HG03280 (cell line): Measurements from ENCODE around the gene MUL1.
A peak's percentile ranks its signal among the peaks of the same experiment; 100 is the strongest.

Experiments used
- ATAC-seq: cut with Tn5 transposase; IDR thresholded peaks from one replicate; pipeline ENCODE4 v1.9.1; 2021; ENCODE audit warnings: mild to moderate bottlenecking, moderate library complexity; ENCODE audit not compliant: unreplicated experiment

Gene MUL1, protein sequence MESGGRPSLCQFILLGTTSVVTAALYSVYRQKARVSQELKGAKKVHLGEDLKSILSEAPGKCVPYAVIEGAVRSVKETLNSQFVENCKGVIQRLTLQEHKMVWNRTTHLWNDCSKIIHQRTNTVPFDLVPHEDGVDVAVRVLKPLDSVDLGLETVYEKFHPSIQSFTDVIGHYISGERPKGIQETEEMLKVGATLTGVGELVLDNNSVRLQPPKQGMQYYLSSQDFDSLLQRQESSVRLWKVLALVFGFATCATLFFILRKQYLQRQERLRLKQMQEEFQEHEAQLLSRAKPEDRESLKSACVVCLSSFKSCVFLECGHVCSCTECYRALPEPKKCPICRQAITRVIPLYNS

DNA sequence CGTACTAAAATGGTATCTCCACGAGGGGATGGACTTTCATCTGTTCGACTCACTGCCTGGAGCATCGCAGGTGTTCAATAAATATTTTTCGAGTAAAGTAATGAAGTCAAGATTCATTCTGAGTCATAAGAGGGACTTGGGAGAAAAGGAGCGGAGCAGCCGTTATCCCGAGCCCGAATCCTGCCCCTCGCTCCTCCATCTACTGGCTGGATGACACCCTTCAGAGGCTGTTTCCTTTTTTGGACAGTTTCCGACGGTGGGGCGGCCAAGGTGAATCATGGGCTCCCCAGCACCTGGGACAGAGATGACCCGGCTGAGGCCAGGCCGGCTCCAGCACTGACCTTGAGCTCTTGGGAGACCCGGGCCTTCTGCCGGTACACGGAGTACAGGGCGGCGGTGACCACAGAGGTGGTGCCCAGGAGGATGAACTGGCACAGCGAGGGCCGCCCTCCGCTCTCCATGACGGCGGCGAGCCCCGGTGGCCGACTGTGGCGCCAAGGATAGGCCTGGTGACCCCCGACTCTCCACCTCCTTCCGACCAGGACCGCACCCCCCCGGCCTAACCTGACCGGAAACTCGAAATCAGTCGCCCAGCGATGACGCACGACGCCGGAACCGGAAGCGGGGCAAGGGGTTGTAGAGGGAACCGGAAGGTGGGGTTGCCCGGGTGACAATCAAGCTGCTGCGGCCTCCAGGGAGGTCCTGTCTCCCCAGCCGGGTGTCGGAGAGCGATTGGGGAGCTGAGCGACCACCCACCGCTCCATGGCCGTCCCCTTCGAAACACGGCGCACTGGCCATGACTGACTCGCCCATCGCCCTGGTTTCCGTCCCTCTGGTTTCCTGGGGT is at the start of gene MUL1:
TSS of gene MUL1 (minus strand) at position 588 of the 847 bp plus-strand sequence. CDS start at position 461, 127 bp downstream.
- peak; percentile 93 for ATAC-seq

DNA sequence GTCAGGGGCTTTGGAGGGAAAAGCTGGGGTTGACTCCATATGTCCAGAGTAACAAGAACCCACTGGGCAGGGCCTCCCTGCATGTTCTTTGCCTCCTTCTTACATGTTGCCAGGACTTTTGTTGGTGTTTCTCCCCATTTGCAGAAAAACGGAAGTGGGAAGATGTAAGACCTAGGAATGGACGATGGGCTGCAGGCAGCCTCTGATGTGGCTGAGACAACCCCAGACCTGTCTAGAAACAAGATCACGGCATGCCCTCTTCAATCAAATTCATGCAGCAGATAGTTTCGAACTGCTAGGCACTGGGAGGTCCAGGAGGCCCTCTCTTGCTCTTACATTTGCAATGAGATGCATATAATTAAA is 47.8 kb upstream of the MUL1 start:
- no peak for ATAC-seq

DNA sequence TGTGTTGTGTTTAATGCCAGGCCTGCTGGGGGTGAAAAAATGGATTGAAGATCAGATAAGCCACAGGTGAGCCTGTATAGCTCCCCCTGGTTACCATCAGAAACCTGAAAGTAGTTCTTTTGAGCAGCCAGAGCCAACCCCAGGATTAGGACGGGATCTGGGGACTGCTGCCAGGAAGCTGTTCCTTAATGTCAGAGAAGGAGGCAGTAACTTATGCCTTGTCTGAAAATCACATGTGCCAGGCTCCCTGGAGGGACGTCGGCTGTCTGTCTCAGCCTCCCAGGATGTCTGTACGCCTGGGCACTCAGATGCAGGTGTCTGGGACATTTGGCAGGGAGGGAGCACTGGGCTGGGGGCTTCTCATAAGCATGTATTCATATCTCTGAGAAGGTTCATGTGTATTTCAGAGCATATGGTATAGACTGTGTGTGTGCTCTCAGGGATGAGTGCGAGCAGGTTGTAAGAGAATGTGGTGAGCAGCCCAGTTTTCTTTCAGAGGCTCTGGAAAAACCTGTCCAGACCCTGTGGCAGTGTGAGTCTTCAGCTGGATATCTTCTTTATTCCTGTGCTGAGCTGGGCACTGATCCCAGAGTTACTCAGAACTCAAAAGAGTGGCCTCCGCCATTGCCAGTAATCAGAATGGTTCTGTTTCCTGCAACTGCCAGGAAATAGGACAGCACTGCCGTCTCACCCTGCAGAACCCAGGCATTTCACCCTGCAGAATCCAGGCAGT is 47.2 kb upstream of the MUL1 start:
- no peak for ATAC-seq

DNA sequence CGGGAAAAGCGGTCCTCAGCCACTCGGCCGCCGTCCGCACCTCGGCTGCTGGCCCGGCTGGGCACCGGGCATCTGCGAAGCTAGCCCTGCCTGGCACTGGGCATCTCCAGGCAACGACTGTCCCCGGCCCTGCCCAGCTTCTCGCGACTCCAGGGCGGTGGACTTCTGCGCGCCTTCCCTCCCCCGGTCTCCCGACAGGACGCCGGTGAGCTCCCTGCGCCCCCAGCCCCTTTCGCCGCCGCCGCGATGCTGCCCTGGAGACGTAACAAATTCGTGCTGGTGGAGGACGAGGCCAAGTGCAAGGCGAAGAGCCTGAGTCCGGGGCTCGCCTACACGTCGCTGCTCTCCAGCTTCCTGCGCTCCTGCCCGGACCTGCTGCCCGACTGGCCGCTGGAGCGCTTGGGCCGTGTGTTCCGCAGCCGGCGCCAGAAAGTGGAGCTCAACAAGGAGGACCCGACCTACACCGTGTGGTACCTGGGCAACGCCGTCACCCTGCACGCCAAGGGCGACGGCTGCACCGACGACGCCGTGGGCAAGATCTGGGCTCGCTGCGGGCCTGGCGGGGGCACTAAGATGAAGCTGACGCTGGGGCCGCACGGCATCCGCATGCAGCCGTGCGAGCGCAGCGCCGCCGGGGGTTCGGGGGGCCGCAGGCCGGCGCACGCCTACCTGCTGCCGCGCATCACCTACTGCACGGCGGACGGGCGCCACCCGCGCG is 44.9 kb upstream of the MUL1 start:
- ATAC-seq, result no peak

DNA sequence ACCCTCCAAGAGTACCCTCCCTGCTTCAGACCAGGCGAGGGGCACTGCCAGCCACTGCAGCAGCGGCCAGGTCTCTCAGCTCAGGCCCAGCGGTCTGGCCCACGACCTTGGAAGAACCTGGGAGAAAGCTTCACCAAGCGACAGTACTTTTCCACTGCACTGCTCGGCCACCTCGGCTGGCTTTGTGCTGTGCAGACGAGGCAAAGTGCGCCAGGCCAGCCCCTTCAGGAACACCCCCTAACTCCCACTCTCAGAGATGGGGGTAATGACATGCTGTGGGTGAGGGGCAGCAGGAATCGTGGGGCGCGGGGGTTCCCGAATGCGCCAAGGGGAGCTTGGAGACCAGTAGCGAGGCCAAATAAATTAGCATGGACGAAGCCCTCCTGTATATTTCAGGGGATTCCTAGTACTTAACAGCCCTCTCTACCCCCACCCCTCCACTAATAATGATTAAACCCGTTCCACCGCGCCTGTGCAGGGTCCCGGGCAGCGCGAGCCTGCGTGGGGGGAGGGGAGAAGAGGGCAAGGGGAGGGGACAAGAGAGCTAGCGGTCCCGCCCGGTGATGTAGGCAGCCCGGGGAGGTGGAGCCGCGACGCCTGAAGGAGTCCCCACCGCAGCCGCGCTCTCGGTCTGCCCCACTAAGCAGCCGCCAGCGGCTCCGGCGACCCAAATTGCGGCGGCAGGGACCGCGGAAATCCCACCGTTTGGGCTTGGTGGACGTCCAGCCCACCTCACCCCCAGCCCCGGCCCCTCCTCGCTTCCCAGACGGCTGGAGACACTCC is 44.2 kb upstream of the MUL1 start, which contains the start of gene FAM43B:
TSS of gene FAM43B (plus strand) at position 629 of the 783 bp plus-strand sequence. CDS start 401 bp downstream, outside the sequence.
- ATAC-seq, result no peak

DNA sequence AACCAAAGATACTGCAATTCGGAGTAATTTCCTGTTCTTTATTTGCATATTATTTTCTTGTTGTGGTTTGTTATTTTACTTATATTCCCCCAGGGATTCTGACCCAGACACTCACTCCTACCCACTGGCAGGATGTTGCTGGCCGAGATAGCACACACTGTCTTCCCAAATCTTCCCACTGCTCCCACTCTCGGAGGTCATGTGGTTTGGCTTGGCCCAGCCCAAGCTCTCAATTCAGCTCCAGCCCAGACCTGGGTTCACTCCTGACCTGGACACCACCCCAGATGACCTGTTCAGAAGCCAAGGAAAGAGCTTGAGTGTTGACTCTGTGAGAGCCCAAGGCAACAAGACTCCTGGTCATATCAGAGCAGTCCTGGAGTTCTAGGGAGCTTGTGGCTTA is 43.2 kb upstream of the MUL1 start:
- ATAC-seq, result no peak

DNA sequence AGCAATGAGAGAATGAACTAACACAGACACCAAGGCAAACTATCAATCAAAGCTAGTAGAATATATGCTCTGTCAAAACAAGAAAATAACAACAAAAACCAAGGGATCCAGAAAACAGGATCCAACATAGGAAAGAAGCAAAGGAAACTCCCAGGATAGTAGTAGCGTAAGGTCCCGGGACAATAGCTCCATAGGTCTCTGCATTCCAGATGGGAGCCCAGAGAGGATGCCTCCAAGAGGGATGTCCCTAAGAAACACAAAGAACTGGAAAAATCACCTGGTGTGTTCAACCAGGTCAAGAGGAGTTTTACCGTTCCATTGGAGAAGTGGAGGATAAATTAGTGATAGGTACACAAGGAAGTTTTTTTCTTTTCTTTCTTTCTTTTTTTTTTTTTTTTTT is 38.7 kb upstream of the MUL1 start:
- no peak for ATAC-seq

DNA sequence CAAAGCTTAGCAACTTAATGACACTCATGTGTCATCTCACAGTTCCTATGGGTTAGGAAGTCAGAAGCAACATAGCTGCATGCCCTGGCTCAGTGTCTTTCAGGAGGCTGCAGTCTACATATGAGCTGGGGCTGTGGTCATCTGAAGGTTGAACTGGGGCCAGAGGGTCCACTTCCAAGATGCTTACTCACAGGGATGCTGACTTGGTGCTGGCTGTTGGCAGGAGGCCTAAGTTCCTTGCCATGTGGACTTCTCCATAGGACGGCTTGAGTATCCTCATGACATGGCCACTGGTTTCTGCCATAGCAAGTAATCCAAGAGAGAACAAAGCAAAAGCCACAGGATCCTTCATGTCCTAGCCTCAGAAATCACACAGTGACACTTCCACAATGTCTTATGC is 32.3 kb upstream of the MUL1 start:
- no peak for ATAC-seq

DNA sequence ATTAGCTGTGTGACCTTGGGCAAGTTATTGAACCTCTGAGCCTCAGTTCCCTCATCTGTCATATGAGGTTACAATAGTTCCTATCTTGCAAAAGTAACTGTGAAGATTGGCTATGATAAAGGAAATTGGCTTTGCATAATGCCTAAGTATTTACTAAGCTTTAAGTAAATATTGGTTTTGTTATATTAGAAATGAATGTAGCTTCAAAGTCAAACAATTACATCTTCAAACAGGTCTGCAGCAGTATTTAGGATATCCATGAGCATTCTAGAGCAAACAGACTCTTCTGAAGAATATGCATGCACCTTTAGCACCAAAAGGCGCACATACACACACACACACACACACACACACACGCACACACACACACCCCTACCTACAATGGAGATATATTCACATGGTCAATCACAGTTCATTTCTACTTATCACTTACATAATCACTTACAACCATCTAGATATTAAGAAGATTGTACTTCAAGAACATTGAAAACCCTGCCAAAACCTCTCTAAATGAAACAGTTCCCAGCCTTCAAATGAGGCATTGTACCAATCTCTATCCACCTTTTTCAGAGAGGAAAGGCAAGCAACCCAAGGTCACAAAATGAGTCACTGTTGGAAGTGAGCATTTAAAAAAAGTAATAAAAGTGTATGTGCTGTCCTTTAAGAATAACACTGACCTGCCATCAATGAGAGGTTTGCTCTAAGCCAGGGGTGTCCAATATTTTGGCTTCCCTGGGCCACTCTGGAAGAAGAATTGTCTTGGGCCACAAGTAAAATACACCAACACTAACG is 31.0 kb upstream of the MUL1 start:
- no peak for ATAC-seq

DNA sequence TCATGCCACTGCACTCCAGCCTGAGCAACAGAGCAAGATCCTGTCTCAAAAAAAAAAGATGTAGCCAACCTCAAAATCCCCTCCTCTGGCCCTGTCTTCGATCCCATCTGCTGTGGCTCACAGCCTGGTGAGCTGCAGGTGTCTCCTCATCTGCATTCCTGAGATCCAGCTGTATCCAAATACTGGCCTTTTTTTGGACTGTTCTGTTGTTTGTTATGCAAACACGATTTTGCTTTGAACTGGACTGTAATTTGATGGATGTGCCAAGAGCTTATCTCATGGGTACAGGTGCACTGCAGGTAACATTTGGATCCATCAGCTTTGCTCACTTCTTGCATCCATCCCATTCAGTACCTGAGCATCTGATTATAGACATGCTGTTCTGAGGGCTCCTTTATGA is 30.3 kb upstream of the MUL1 start:
- ATAC-seq, result no peak

DNA sequence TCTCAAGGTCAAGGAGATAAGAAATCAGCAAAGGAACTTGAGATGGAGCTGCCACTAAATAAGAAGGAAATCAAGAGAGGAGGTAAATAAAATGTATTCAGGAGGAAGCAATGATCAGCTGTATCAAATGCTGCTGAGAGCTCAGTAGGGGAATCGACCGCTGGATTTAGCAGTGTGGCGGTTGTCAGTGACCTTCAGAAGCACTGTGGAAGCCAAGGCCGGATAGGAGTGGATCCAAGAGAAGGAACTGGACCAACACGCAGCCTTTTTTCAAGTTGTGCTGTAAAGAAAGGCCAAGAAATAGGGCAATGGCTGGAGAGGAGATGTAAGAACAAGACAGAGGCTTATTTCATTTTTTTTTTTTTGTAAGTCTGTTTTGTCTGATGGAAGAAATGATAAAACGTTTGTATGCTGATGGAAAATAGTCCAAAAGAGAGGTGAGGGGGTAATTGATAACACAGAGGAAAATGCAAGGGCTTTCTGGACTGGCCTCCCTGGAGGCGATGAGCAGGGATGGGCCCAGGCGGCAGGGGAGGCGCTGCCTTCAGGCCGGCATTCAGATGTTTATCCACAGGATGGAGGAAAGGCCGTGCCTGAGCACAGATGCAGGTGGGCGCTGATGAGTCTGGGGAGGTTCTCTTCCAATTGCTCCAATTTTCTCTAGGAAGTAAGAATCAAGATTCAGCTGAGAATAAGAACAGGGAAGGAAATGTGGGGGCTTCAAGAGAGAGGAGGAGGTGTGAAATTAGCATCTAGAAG is 26.9 kb upstream of the MUL1 start:
- no peak for ATAC-seq

DNA sequence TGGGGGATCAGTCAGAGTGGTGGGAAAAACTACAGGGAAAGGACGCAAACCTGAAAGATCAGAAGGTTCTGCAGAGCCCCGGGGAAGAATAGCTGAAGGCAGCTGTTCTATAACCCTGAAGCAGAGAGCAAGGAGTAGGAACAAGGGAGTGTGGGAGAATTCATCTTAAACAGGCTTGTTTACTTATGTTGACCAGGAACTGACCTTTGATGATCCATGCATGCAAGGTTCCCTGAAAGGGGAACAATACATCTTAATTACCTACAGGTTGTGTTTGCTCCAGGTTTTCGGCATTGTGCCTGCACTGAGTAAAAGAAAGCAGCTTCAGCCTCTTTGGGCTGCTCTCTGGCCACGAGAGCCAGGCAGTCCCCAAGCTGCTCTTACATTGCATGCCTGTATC is 25.7 kb upstream of the MUL1 start:
- no peak for ATAC-seq

DNA sequence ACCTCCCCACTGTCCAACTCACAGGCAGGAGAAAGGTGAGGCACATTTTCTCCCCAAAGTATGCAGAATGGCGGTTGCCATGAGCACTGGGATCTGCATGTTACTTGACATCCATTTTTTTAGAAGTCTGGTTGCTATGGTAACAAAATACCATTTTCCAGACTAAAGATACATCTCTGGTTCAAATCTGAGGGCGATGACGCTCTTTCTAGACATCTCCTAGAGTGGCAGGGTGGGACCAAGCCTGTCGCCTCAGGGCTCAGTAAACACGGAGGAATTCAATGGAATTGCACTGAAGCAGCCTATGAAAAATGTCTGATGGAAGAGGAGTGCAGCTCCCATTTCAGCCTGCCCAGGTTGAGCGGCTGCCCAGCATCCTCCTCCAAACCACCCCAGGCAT is 22.9 kb upstream of the MUL1 start:
- ATAC-seq, result no peak

DNA sequence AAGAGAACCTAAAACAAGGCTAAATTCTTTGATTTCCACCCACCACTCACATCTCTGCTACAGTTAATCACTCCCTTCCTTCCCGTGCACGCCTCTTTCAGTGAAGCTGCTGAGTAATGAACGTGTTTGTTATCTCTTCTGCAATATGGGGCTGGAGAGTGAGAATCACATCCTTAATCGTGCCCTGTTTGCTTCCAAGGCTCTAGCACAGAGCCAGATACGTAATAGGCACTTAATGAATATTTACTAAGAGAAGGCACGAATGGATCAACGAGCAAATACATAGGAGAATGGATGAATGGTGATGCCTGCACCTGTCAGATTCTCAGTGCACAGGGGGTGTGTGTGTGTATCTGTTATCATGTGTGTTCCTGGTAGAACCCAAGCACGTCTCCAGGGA is 22.4 kb upstream of the MUL1 start:
- no peak for ATAC-seq

DNA sequence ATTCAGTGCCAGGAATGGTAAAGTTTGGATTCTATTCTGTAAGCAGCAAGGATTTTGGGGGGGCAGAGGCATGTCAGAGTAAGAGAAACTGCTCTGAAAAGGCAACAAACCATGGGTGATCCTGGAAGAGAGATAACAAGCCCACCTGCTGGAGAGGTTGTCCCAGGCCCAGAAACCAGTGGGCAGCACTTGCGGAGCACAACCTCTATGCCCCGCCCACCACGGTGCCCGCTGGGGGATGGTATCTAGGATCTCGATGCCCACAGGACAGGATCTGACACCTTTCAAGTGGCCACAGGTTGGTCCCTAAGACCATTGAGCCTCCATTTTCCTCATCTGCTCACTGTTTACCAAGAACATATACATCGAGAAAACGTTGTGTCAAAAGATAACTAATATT is 20.3 kb upstream of the MUL1 start:
- no peak for ATAC-seq

DNA sequence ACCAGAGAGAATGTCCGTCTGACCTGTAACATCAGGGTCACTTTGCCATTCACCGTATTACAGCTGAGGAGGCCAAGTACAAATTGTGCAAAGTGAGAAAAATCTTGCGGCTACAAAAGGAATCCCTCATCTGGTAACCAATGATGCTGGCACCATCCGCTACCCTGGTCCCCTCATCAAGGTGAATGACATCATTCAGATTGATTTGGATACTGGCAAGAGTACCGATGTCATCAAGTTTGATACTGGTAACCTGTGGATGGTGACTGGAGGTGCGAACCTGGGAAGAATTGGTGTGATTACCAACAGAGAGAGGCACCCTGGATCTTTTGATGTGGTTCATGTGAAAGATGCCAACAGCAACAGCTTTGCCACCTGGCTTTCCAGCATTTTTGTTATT is 18.3 kb upstream of the MUL1 start:
- ATAC-seq, result no peak

DNA sequence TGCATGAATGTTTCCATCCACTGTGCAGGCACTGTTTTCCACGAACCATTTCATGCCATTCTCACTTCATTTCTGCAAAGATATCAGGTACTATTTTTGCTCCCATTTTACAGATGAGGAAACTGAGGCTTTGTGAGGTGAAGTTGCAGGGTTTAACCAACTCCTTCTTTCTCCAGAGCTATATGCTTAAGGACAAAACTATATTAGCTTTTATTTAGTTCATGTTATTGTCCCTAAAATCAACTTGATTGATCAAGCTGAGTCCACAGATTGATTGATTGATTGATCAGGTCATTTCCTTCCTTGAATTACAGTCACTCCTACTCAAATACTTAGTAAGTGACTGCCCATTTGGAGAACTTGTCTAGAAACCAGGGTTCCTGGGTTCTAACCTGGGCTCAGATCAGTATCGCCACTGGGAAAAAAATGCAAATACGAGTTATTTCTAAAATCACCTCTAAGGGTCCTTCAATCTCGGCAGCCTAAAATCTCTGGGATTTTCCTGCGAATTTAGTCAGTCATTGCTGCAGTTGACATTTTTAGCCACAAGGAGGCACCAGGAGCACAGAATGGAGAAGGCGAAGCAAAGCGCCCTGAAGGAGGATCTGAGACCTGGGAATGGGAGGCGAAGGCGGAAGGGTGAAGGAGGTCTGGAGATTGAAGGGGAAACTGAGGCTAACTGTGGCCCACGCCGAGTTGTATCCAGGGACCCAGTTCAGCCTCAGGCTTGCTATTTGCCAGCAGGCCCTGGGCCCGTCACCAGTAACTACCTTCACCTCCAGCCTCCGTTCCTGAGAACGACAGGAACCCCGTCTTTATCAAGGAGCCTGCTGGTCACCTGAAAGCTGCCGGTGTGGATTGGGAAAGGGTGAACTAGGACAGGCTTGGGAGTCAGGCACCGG is 14.3 kb upstream of the MUL1 start:
- no peak for ATAC-seq
